SK-N-SH (cell line): ENCODE results near the gene PHYKPL. TPM values are rescaled to one million over a fixed set of nuclear protein-coding genes. Genes with fewer than 3 reads are reported as not detected.

Experiments
- CTCF ChIA-PET: fragments of 300-600, 350-600 bp; formaldehyde crosslinking; extraction: SDS; loops from one replicate; lab custom pipeline; 2021; lab: Yijun Ruan, JAX
- POLR2A ChIA-PET: fragments of 350-600 bp; sonication (Branson Sonifier 250); formaldehyde crosslinking; extraction: SDS; loops from one replicate; lab custom pipeline; 2020; ENCODE audit warnings: antibody characterized with exemption, inconsistent platforms; lab: Yijun Ruan, JAX
- DNase-seq: peaks from one replicate; pipeline ENCODE4 v3.0.0; 2012
- H2AFZ ChIP-seq: fragments of 200-600 bp; sonication (generic); 2 replicates; pipeline ENCODE4 v1.8.1; 2016; ENCODE audit warnings: antibody characterized with exemption, mild to moderate bottlenecking, low read depth
- H3F3A ChIP-seq: fragments of 200-600 bp; sonication (generic); replicated peaks from 2 replicates; pipeline ENCODE3; 2016; ENCODE audit warnings: antibody characterized with exemption, mild to moderate bottlenecking; ENCODE audit not compliant: insufficient read depth
- H3K27ac ChIP-seq, 2 experiments: fragments of 200-500 bp in 1 of 2; fragments of 200-600 bp in 1 of 2; sonication (Bioruptor generic) in 1 of 2; sonication (generic), shearing (Covaris generic) in 1 of 2; 2 replicates each; pipeline versions ENCODE4 v1.5.1 to v1.6.1; 2014 to 2016; ENCODE audit warnings: low read depth in 2 of 2, inconsistent platforms in 1 of 2, low read length in 1 of 2, mild to moderate bottlenecking in 1 of 2, mixed read lengths in 1 of 2
- H3K27me3 ChIP-seq: fragments of 200-600 bp; sonication (generic), shearing (Covaris generic); 2 replicates; pipeline ENCODE4 v1.6.1; 2016; ENCODE audit warnings: mixed run types; ENCODE audit not compliant: insufficient read depth
- H3K36me3 ChIP-seq, 2 experiments: fragments of 200-500 bp in 1 of 2; fragments of 200-600 bp in 1 of 2; sonication (Bioruptor generic) in 1 of 2; sonication (generic) in 1 of 2; replicated peaks in 1 of 2; 2 replicates each; pipeline versions ENCODE3 to v1.5.1; 2014 to 2016; ENCODE audit warnings: low read length in 1 of 2, mild to moderate bottlenecking in 1 of 2; ENCODE audit not compliant: insufficient read depth in 2 of 2, control insufficient read depth in 1 of 2
- H3K4me1 ChIP-seq, 2 experiments: fragments of 200-500 bp in 1 of 2; fragments of 200-600 bp in 1 of 2; sonication (Bioruptor generic) in 1 of 2; sonication (generic), shearing (Covaris generic) in 1 of 2; 2 replicates each; pipeline versions ENCODE4 v1.5.1 to v1.6.1; 2014 to 2016; ENCODE audit warnings: low read depth in 1 of 2, low read length in 1 of 2, mixed run types in 1 of 2; ENCODE audit not compliant: insufficient read depth in 2 of 2, control insufficient read depth in 1 of 2
- H3K4me2 ChIP-seq: fragments of 200-600 bp; sonication (generic), shearing (Covaris generic); 2 replicates; pipeline ENCODE4 v1.6.1; 2017; ENCODE audit warnings: mixed run types
- H3K4me3 ChIP-seq, 2 experiments: fragments of 200-500 bp in 1 of 2; fragments of 200-600 bp in 1 of 2; sonication (Bioruptor generic) in 1 of 2; sonication (generic), shearing (Covaris generic) in 1 of 2; 2 replicates each; pipeline versions ENCODE4 v1.5.1 to v1.8.1; 2014 to 2016; ENCODE audit warnings: low read depth in 2 of 2, inconsistent platforms in 1 of 2, low read length in 1 of 2, mild to moderate bottlenecking in 1 of 2, mixed read lengths in 1 of 2, moderate library complexity in 1 of 2
- H3K79me2 ChIP-seq: fragments of 200-600 bp; sonication (generic); 2 replicates; pipeline ENCODE4 v1.8.1; 2017; ENCODE audit warnings: mild to moderate bottlenecking; ENCODE audit not compliant: insufficient read depth
- H3K9ac ChIP-seq: fragments of 200-600 bp; sonication (generic); 2 replicates; pipeline ENCODE4 v1.6.1; 2017; ENCODE audit warnings: mixed run types
- H3K9me2 ChIP-seq: fragments of 200-600 bp; sonication (generic); 2 replicates; pipeline ENCODE4 v1.6.1; 2017; ENCODE audit warnings: mixed run types
- H3K9me3 ChIP-seq: fragments of 200-600 bp; sonication (generic); 2 replicates; pipeline ENCODE4 v1.6.1; 2017; ENCODE audit warnings: mixed run types, mild to moderate bottlenecking, moderate library complexity
- H4K20me1 ChIP-seq: fragments of 200-600 bp; sonication (generic); 2 replicates; pipeline ENCODE4 v1.6.1; 2017; ENCODE audit warnings: mild to moderate bottlenecking, mixed run types; ENCODE audit not compliant: insufficient read depth
- FOXJ3 ChIP-seq: sonication (generic); formaldehyde crosslinking; IDR thresholded peaks from 2 replicates; pipeline ENCODE4 v1.5.1; 2020; ENCODE audit warnings: mild to moderate bottlenecking, missing genetic modification reagents
- NRF1 ChIP-seq: IDR thresholded peaks from 2 replicates; pipeline ENCODE4 v1.6.1; 2012; ENCODE audit warnings: low read depth, mild to moderate bottlenecking, low read length
- TCF12 ChIP-seq: IDR thresholded peaks from 2 replicates; pipeline ENCODE4 v1.4.0; 2012
- TEAD4 ChIP-seq: IDR thresholded peaks from 2 replicates; pipeline ENCODE4 v1.4.0; 2012; ENCODE audit warnings: mild to moderate bottlenecking, borderline replicate concordance; ENCODE audit not compliant: insufficient read depth
- WGBS: methylation state at CpG from one replicate; pipeline ENCODE4 v1.1.6; 2017; ENCODE audit warnings: low lambda C conversion rate; 5-methylcytosine and 5-hydroxymethylcytosine counted together
- polyA plus RNA-seq, 3 experiments: library from polyadenylated mRNA; depleted of rRNA; stranded (reverse); fragments of >200 nt; gene quantifications; 2 replicates each; pipeline ENCODE4 v1.2.3, GENCODE V29; 2012
- TF ChIP-seq, protein P1 (sequence below): fragments of 150-350 bp; IDR thresholded peaks from 2 replicates; pipeline ENCODE4 v1.6.1; 2016; ENCODE audit warnings: mild to moderate bottlenecking, low read depth, low read length
- TF ChIP-seq, protein P2 (sequence below): fragments of 150-350 bp; IDR thresholded peaks from 2 replicates; pipeline ENCODE4 v1.6.1; 2017; ENCODE audit warnings: antibody characterized with exemption, low read length, low read depth, borderline replicate concordance

The PHYKPL gene
- polyA plus RNA-seq, 1 of the 3 experiments (the other 2 are of a cell fraction), result 46.8 TPM

DNA sequence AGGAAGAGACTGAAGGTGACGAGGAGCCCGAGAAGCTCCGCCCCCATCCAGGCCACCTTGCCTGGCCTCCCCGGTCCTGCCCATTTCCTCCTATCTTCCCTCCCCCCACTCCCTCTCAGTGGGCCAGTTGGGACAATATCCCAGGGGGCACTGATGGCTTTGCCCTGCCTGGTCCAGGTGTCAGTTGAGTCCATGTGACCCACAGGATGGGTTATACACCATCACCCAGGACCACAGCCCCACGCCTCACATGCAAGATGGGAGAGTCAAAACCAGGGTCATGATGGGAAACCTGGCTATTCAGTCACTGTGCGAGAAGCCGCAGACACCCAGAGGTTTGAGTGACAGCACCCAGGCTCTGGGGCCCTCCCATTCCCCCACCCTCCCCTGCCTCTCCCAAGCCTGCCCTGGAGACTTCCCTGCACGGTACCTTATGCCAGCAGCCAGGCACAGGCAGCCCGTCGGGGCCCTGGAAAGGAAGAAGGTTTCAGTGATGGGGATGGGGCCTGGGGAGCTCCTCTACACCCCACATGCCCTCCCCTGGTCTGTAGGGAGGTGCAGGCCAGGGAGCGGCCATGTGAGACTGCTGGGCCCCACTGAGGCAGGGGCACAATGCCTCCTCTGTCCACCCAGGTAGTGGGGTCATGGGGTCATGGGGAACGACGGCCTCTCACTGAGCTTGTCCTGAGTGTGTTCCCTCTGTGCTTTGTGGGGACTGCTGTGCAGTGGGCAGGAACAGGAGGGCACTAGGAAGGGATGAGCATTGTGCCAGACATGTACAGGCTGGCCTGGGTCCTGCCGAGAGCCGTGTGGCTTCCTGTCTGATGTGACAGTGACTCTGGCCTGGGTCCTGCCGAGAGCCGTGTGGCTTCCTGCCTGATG is 6.3 kb upstream of the PHYKPL start:
- H3K36me3 ChIP-seq, result no peaks in the 10 kb centered on the region
- H3K4me2 ChIP-seq, result no peak overlapping the region
- H3K4me1 ChIP-seq, result peaks cover 0 to 35% of the 10 kb centered on the region in 2 experiments; a peak in 1 of 4 replicates
- DNase-seq, result no peak
- 72% methylated on average over 6 of the region's 17 CpGs for WGBS
- H3K9me3 ChIP-seq, result no peaks in the 10 kb centered on the region
- POLR2A ChIA-PET, result interaction anchor here (0.7 kb wide), 1 partner anchor 351 kb away, joined by 3 read pairs; no protein-coding TSS in a partner anchor
- CTCF ChIA-PET, result interaction anchor here (0.6 to 12.2 kb wide), 4 partner anchors 12 to 353 kb away, joined by 3 to 147 read pairs (median 24); partner anchors contain the start of gene COL23A1
- H3F3A ChIP-seq, result peaks cover under 1% of the 10 kb centered on the region
- no peak overlapping the region for H2AFZ ChIP-seq
- H3K27me3 ChIP-seq, result no peaks in the 10 kb centered on the region
- no peak overlapping the region for H3K9ac ChIP-seq
- no peak overlapping the region for H3K4me3 ChIP-seq
- H4K20me1 ChIP-seq, result no peaks in the 10 kb centered on the region
- TF ChIP-seq, protein P1, sequence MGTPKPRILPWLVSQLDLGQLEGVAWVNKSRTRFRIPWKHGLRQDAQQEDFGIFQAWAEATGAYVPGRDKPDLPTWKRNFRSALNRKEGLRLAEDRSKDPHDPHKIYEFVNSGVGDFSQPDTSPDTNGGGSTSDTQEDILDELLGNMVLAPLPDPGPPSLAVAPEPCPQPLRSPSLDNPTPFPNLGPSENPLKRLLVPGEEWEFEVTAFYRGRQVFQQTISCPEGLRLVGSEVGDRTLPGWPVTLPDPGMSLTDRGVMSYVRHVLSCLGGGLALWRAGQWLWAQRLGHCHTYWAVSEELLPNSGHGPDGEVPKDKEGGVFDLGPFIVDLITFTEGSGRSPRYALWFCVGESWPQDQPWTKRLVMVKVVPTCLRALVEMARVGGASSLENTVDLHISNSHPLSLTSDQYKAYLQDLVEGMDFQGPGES, result no peak
- no peaks in the 10 kb centered on the region for H3K79me2 ChIP-seq
- peak overlapping the region in 1 of 2 experiments; percentile 72; a peak in 1 of 4 replicates for H3K27ac ChIP-seq
- H3K9me2 ChIP-seq, result no peaks in the 10 kb centered on the region

DNA sequence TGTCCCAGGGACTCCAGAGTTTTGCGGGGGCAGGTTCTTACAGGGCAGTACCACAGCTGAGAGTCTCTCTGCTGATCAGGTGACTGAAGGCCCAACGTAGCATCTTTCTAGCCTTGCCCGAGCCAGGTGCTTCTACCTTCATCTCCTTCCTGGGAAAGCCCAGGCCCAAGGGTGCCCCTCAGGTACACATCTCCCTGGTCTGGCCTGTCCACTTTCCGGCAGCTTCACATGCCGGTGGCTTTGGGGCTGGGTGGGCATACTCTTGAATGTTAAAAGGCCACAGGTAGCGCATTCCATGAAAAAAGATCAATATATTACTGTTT is 5.7 kb upstream of the PHYKPL start:
- no peaks in the 10 kb centered on the region for H3K9me2 ChIP-seq
- CTCF ChIA-PET, result interaction anchor here (0.6 to 12.2 kb wide), 7 partner anchors 9 to 354 kb away, joined by 3 to 147 read pairs (median 3); partner anchors contain the start of gene COL23A1
- no peaks in the 10 kb centered on the region for H3K36me3 ChIP-seq
- no peak overlapping the region for H3K9ac ChIP-seq
- 83% methylated on average over 6 of the region's 6 CpGs for WGBS
- no peaks in the 10 kb centered on the region for H3K79me2 ChIP-seq
- POLR2A ChIA-PET, result interaction anchor here (0.7 kb wide), 1 partner anchor 351 kb away, joined by 3 read pairs; no protein-coding TSS in a partner anchor
- H2AFZ ChIP-seq, result no peak overlapping the region
- no peak for TF ChIP-seq NRF1
- no peak for TF ChIP-seq FOXJ3 (CRISPR knock-in tag)
- TF ChIP-seq TCF12, result no peak
- TF ChIP-seq, protein P2, sequence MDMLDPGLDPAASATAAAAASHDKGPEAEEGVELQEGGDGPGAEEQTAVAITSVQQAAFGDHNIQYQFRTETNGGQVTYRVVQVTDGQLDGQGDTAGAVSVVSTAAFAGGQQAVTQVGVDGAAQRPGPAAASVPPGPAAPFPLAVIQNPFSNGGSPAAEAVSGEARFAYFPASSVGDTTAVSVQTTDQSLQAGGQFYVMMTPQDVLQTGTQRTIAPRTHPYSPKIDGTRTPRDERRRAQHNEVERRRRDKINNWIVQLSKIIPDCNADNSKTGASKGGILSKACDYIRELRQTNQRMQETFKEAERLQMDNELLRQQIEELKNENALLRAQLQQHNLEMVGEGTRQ, result no peak
- TF ChIP-seq TEAD4, result no peak
- TF ChIP-seq, all 33 proteins: peak for 0
- H3K27me3 ChIP-seq, result no peaks in the 10 kb centered on the region
- H3K9me3 ChIP-seq, result no peaks in the 10 kb centered on the region
- no peaks in the 10 kb centered on the region for H4K20me1 ChIP-seq
- no peak overlapping the region for H3K4me3 ChIP-seq
- H3K4me2 ChIP-seq, result no peak overlapping the region
- peaks cover 0 to 35% of the 10 kb centered on the region in 2 experiments; a peak in 1 of 4 replicates for H3K4me1 ChIP-seq
- peaks cover 7% of the 10 kb centered on the region for H3F3A ChIP-seq
- peak overlapping the region in 1 of 2 experiments; percentile 67; a peak in 1 of 4 replicates for H3K27ac ChIP-seq
- no peak for DNase-seq
